Measurements from ENCODE around the gene NOX3.
"Not testable (repeated sequence)": the region's sequence is repeated elsewhere in the genome, so short reads cannot be mapped to it uniquely, and the experiment has no call there.

NOX3 gene

DNA sequence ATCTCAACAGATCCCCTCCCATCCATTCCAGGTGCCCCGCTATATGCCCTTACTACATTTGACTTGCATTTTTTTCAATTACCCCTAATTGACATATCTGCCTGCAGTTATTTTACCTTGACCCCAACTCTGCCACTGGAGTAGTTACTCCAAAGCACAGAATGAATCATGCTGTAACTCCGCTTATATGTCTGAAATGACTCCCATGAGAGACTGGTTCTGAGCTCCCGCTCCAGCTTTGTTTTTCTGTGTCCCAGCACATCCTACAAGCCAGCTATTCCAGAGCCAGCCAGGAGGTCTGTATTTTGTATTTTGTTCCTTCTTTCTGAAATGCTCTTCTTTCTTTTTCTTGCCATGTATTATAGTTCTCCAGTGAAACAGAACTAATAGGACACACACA, 10.9 kb upstream of the NOX3 start:
- Histone ChIP-seq H3K9me3 (peaks cover 74% of the 10 kb centered on the region), H3K4me1 (no peaks in the 10 kb centered on the region), H3K9ac (no peak overlapping the region), H3K27ac (no peak overlapping the region), H3K36me3 (no peaks in the 10 kb centered on the region), H3K4me3 (no peak overlapping the region), H4K20me1 (no peaks in the 10 kb centered on the region), H3K4me2 (no peak overlapping the region), H3K27me3 (no peaks in the 10 kb centered on the region)
- no peak for TF ChIP-seq Cebpa-rat (IDR thresholded peaks at IDR 0.05)

DNA sequence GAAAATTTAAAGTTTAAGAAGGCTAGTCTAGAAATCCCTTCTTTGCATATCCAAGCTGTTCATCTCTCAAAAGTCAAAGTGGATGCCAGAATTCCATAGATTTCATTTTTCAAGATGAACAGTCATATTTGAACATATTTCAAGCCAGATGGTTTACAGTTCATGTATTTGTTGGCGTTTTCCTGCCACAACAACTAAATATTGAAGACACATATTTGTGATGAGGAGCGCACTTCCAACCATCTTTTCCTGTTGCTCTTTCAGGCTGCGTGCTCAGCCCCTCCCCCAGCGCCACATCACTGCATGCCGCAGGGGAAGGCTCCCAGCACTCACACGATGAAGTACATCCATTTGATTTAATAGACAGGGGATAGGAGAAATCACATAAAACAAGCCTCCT, 5.9 kb upstream of the NOX3 start:
- peaks cover 3% of the 10 kb centered on the region for H3K4me1 ChIP-seq
- no peaks in the 10 kb centered on the region for H3K27me3 ChIP-seq
- no peaks in the 10 kb centered on the region for H4K20me1 ChIP-seq
- H3K4me2 ChIP-seq = no peak overlapping the region
- H3K36me3 ChIP-seq = no peaks in the 10 kb centered on the region
- H3K9ac ChIP-seq = no peak overlapping the region
- peaks cover 25% of the 10 kb centered on the region for H3K9me3 ChIP-seq
- no peak overlapping the region for H3K4me3 ChIP-seq
- no peak overlapping the region for H3K27ac ChIP-seq
- no peak for TF ChIP-seq Cebpa-rat (IDR thresholded peaks at IDR 0.05)

DNA sequence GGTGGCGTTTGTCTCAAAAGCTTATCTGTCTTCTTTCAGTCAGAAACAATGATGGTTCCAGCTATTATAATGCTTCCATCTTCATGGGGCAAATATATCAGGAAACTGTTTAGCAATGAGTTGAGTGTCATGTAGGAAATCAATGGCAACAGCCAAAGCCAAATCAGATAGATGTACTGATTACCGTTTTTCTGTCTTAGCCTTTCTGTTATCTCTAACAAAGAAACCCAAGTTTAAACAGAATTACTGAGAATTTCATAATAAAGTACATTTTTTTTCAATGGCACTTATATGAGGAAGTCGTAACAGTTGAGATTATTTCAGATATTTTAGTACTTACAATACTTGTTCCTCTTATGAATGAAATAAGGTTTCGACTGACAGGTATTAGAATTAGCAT, 1.2 kb downstream of the NOX3 start:
- Histone ChIP-seq H3K27me3 (no peaks in the 10 kb centered on the region), H4K20me1 (no peaks in the 10 kb centered on the region), H3K4me2 (no peak overlapping the region), H3K27ac (no peak overlapping the region), H3K4me1 (peaks cover 40% of the 10 kb centered on the region), H3K36me3 (no peaks in the 10 kb centered on the region), H3K9me3 (no peaks in the 10 kb centered on the region), H3K9ac (no peak overlapping the region), H3K4me3 (no peak overlapping the region)
- no peak for TF ChIP-seq Cebpa-rat (IDR thresholded peaks at IDR 0.05)

DNA sequence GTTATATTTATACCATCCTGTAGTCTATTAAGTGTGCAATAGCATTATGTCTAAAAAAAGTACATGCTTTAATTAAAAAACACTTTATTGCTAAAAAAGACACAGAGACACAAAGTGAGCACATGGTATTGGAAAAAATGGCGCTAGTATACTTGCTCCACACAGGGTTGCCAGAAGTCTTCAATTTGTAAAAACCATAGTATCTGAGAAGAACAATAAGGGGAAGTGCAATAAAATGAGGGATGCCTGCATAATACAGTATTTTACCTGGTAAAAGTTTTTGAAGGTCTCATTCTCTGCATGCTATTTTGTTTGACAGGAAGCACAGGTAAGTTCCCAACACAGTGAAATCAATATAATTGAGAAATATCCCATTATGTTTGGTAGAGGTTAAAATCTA, 1.6 kb downstream of the NOX3 start:
- Histone ChIP-seq H3K9ac (no peak overlapping the region), H3K9me3 (no peaks in the 10 kb centered on the region), H3K36me3 (no peaks in the 10 kb centered on the region), H3K27ac (no peak overlapping the region), H3K4me1 (peaks cover 45% of the 10 kb centered on the region), H4K20me1 (no peaks in the 10 kb centered on the region), H3K4me2 (no peak overlapping the region), H3K27me3 (no peaks in the 10 kb centered on the region), H3K4me3 (no peak overlapping the region)
- TF ChIP-seq Cebpa-rat (IDR thresholded peaks at IDR 0.05) = no peak

DNA sequence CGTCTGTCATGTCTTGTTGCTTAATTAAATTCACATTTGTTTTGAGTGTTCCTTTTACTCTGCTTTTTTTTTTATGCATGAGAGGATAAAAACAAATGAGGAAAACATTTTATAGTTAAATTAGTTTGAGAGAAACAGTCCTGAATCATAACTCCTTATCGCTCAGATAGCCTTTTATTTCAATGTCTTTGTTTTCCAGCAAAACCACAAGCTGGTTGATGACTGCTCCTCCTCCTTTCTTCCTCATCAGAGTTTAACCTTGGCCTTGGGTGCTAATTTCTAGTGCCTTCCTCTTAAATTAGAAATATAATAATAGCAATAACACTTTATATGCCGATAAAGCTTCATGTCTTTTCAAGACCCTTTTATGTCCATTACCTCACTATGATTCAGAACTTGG, 3.1 kb downstream of the NOX3 start:
- no peak overlapping the region for H3K4me3 ChIP-seq
- H3K27ac ChIP-seq = no peak overlapping the region
- peaks cover 50% of the 10 kb centered on the region for H3K4me1 ChIP-seq
- no peaks in the 10 kb centered on the region for H3K9me3 ChIP-seq
- TF ChIP-seq Cebpa-rat (IDR thresholded peaks at IDR 0.05) = no peak
- H4K20me1 ChIP-seq = no peaks in the 10 kb centered on the region
- H3K27me3 ChIP-seq = no peaks in the 10 kb centered on the region
- no peaks in the 10 kb centered on the region for H3K36me3 ChIP-seq
- no peak overlapping the region for H3K4me2 ChIP-seq
- no peak overlapping the region for H3K9ac ChIP-seq

DNA sequence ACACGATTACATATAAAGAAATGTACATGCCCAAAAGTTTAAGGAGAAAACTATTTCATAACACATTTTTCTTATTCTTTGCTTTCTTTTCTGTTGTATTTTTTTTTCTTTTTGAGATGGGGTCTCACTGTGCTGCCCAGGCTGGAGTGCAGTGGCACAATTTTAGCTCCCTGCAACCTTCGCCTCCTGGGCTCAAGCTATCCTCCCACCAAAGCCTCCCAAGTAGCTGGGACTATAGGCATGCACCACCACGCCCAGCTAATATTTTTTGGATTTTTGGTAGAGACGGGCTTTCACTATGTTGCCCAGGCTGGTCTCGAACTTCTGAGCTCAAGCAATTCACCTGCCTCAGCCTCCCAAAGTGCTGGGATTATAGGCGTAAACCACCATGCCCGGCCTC, 4.1 kb downstream of the NOX3 start:
- H3K27ac ChIP-seq, H3K9ac ChIP-seq, H3K4me2 ChIP-seq, H4K20me1 ChIP-seq, H3K27me3 ChIP-seq, H3K9me3 ChIP-seq, H3K36me3 ChIP-seq, H3K4me3 ChIP-seq: not testable (repeated sequence)
- H3K4me1 ChIP-seq = peaks cover 47% of the 10 kb centered on the region

DNA sequence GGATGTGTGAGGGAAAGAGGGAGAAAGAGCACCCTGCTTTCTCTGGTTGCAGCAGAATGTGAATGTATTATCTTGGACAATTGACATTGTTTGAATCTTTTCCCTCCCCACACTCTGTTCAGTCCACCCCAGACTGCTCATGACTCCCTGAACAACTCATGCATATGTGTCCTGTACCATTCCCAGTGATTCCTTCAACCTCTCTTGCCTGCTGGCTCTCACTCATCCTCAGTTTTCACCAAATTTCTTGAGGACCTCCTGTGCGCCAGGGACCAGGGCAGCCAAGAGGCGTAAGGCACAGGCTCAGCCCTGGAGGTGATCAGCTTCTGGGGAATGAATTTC, 5.4 kb downstream of the NOX3 start:
- Histone ChIP-seq H4K20me1 (no peaks in the 10 kb centered on the region), H3K4me2 (no peak overlapping the region), H3K36me3 (no peaks in the 10 kb centered on the region), H3K9me3 (no peaks in the 10 kb centered on the region), H3K4me1 (peaks cover 34% of the 10 kb centered on the region), H3K27ac (no peak overlapping the region), H3K27me3 (no peaks in the 10 kb centered on the region), H3K9ac (no peak overlapping the region), H3K4me3 (no peak overlapping the region)
- TF ChIP-seq Cebpa-rat (IDR thresholded peaks at IDR 0.05) = no peak

DNA sequence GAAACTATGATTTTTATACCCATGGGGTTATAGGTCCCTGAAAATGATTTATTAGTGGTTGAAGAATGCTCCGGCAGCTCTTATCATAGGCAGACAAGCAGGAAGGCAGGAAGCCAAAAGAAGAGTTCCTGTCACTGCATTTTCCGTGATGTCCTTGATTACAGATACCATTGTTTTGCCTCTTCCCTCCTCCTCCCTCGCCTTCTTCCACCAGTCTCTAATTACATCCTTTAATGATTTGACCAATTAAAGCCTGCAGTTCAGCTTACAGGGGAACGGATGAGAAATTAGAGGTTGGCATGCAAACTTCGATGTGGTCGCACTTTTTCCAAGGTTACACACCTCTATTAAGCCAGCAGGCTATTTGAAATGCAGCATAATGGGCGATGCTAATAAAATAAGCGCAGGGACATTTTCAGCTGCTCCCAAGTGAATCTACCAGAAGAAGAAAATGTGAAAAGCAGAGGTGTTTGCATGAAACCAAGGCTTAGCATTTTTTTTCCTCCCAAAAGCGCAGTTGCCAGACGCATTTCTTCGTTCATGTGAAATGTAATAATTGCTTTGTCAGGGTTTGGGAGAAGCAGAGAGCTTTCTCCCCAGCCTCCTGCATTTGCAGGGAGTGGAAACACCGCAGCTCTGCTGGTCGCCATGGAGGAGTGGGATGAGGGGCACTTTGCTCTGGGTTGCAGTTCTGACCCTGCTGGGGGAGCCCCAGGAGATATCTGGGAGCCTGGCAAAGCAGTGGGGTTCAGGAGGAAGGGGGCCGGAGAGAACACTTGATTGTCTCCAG, 6.0 kb downstream of the NOX3 start:
- Histone ChIP-seq H3K9me3 (no peaks in the 10 kb centered on the region), H4K20me1 (no peaks in the 10 kb centered on the region), H3K9ac (no peak overlapping the region; the same call in 1 of the 2 replicates), H3K36me3 (no peaks in the 10 kb centered on the region), H3K4me2 (peak overlapping the region; percentile 56), H3K27ac (no peak overlapping the region), H3K4me1 (peaks cover 28% of the 10 kb centered on the region), H3K27me3 (no peaks in the 10 kb centered on the region), H3K4me3 (no peak overlapping the region)
- no peak for TF ChIP-seq Cebpa-rat (IDR thresholded peaks at IDR 0.05)

DNA sequence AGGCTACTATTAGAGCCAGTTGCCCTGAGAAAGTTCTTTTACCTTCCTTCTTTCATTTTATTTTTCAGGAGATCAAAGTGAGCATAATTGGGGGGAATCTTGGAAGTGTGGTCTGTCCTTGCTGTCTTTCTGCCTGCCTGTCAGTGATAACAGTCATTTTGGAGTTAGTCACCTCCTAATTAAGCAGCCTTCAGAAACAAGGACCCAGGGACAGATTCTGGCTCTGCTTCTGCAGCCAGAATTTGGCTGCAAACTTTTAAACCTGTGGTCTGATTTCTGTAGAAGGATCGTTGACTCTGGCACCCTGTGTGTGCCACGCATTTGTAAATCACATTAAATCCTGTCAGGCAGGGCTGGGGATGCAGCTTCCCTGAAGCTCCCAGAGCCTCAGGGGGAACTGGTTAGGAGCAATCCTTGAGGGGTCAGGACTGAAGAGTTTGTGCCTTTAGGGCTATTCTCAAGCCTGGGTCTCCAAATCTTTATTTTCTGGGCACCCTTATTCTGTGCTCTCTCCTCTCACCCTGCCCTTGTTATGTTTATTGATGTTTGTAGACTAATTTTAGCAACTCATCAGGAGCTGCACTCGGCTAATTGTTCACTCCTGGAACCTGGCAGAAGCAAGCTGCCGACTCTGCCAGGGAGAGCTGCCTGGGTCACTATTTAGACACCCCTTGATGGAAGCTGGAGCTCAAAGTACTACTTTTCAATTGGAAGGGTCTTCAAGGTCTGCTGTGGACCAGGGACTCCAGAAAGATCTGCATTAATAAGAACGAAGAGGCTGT, 6.8 kb downstream of the NOX3 start:
- Histone ChIP-seq H3K4me3 (no peak overlapping the region), H3K4me1 (peaks cover 27% of the 10 kb centered on the region), H3K27me3 (no peaks in the 10 kb centered on the region), H3K4me2 (peak overlapping the region; percentile 56), H3K9me3 (no peaks in the 10 kb centered on the region), H4K20me1 (no peaks in the 10 kb centered on the region), H3K27ac (no peak overlapping the region), H3K9ac (no peak overlapping the region; the same call in 1 of the 2 replicates), H3K36me3 (no peaks in the 10 kb centered on the region)
- TF ChIP-seq Cebpa-rat (IDR thresholded peaks at IDR 0.05) = no peak

DNA sequence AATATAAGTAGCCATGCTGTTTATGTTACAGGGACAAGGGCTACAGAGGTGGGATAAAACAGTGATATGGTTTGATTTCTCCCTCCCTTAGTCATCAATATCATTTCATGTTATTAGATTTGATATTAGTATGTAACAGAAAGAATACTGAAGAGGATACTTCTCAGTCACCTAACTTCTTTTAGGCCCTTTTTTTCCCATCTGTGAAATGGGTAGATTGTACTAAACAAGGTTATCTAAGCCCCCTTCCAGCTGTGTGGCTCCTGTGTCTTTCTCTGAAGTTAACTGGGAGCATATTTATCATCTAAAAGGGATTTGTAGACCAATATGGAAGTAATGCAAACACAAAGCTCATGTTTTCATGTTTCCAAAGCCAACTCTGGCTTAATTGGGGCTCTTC, 7.7 kb downstream of the NOX3 start:
- Histone ChIP-seq H3K4me3 (no peak overlapping the region), H3K4me2 (no peak overlapping the region), H3K36me3 (no peaks in the 10 kb centered on the region), H3K9me3 (no peaks in the 10 kb centered on the region), H3K9ac (no peak overlapping the region), H3K27me3 (no peaks in the 10 kb centered on the region), H3K4me1 (peaks cover 27% of the 10 kb centered on the region), H3K27ac (no peak overlapping the region), H4K20me1 (no peaks in the 10 kb centered on the region)
- no peak for TF ChIP-seq Cebpa-rat (IDR thresholded peaks at IDR 0.05)
